Measurements from ENCODE around the gene OPTN.

- no peak for TF ChIP-seq CTCF (IDR thresholded peaks at IDR 0.05)
- TF ChIP-seq MAX (IDR thresholded peaks at IDR 0.05; ENCODE audit: low read depth): no peak
Observed at GRCh38 chr10:13173616-13174015, 73.7 kb downstream of the OPTN start.

All from SK-N-SH (cell line).